GM23338 (cell line): ENCODE data around the gene PSORS1C1.

Experiments
- JUNB ChIP-seq: IDR thresholded peaks from one replicate; pipeline ENCODE4 v1.6.1; 2016; ENCODE audit warnings: antibody characterized with exemption; ENCODE audit not compliant: unreplicated experiment
- POLR2AphosphoS5 ChIP-seq: IDR thresholded peaks from 2 replicates; pipeline ENCODE4 v1.6.1; 2016; ENCODE audit warnings: antibody characterized with exemption, low read depth

- TF ChIP-seq JUNB (no peak), POLR2AphosphoS5 (peak; percentile 57; the same call in 1 of the 2 replicates)
Measured at GRCh38 chr6:31158863-31159855, 44.6 kb downstream of the PSORS1C1 start.
